GM19372 (cell line): ENCODE results near the gene NFKB2.
A peak's percentile ranks its signal among the peaks of the same experiment; 100 is the strongest.

ENCODE experiments used
- ATAC-seq: cut with Tn5 transposase; IDR thresholded peaks from one replicate; pipeline ENCODE4 v1.9.1; 2021; ENCODE audit warnings: mild to moderate bottlenecking, low read depth, moderate library complexity; ENCODE audit not compliant: unreplicated experiment

Gene NFKB2

DNA sequence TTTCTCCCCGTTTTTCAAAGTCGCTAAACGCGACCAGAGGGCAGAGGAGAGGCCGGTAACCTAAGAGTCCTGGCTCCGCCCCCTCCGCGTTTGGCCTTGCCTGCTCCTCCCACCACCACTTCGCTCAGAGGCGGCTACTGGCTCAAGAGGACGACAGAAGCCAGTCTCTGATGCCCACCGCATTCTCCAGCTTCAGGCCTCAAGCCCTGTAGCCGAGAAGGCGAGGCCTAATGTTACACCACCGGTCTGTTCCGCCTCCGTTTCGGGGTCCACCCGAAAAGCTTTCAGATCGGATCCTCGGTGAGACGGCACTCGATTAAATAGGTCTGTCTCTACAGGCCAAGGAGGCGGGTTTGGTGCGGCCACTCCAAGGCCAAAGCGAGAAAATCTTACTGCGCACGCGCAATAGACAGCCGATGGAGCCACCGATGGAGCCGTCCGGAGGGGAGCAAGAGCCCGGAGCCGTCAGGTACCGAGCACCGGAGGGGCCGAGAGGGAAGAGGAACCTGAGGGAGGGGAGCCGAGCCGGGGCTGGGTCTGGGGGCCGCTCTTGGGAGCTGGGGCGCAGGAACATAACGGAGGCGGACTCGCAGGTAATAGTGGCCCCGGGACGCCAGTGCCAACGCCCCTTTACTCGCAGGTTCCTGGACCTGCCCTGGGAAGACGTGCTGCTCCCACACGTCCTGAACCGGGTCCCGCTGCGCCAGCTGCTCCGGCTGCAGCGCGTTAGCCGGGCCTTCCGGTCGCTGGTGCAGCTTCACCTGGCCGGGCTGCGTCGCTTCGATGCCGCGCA, 25.4 kb downstream of the NFKB2 start, which contains the start of gene FBXL15:
FBXL15 (plus strand) TSS at position 123 of the 793 bp plus-strand sequence; CDS start at position 417, 294 bp downstream.
- peak; percentile 71 for ATAC-seq

DNA sequence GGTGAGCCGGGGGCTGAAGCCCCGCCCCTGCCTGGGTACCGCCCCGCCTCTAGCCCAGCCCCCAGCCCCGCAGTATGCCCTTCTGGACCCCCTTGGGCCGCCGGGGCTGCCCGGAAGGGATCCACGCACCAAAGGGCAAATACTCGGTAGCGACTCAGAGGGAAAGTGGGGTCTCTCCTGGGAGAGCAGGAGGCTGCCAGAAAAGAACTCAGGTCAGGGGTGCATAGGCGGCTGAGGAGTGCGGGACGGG, 25.9 kb downstream of the NFKB2 start:
- ATAC-seq = peak; percentile 3

DNA sequence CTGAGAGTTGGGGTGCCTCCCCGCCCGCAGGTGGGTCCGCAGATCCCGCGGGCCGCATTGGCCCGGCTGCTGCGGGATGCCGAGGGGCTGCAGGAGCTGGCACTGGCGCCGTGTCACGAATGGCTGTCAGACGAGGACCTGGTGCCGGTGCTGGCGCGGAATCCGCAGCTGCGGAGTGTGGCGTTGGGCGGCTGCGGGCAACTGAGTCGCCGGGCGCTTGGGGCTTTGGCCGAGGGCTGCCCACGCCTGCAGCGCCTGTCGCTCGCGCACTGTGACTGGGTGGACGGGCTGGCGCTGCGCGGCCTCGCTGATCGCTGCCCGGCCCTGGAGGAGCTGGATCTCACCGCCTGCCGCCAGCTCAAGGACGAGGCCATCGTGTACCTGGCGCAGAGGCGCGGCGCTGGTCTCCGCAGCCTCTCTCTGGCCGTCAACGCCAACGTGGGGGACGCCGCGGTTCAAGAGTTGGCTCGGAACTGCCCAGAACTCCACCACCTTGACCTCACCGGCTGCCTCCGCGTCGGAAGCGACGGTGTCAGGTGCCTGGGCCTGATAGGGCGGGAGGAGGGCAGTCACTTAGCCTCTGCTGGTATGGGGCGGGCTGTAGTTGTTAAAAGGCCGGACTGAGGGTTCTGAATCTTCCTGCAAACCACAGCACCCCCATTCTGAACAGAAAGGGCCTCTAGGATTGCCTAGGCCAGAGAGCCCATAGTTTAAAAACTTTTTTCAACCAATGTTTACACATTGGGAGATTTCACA, 26.4 kb downstream of the NFKB2 start:
- no peak for ATAC-seq

DNA sequence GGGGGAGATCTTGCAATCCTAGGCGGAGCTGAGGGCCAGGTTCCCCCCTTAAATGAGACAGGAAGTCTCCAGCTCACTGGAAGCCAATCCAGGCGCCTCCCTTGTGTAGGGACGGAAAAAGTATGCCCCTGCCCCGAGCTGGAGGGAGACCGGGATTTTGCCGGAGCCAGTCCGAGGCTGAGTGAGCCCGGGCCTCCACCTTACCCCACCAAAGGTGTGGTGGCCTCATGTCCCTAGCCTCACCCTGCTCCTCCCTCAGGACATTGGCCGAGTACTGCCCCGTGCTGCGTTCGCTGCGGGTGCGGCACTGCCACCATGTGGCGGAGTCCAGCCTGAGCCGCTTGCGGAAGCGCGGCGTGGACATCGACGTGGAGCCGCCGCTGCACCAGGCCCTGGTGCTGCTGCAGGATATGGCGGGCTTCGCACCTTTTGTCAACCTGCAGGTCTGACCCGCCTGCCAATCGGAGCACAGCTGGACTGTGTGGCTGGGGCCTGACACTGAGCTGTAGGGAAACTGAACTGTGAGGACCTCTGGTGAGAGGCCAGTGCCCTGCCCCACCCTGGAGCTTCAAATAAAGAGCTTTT, 27.1 kb downstream of the NFKB2 start:
- no peak for ATAC-seq

DNA sequence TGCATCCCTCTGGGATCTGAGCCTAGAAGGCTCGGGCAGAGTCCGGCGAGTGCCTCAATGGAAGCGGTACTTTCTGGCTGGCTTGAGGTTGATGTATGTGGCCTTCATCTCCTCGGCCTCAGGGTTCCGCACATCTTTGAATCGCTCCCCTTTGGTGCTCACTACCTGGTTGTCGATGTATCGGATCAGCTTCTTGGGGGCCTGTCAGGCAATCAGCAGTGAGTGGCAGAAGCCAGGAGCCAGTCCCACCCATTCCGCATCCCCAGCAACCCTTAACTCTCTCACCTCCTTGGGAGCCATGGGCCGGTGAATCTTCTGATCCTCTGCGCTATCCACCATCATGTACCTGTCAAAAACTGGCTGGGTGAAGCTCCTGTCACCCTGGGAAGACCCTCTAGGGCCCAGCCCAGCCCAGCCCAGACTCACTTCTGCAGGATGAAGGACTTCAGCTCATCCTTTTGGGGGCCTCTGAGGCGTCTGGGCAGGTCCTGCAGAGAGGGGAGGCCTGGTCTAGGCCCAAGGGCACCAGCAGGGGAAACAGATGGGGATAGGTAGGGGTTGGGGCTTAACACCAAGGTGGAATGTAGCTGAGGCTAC, 28.0 kb downstream of the NFKB2 start:
- no peak for ATAC-seq

DNA sequence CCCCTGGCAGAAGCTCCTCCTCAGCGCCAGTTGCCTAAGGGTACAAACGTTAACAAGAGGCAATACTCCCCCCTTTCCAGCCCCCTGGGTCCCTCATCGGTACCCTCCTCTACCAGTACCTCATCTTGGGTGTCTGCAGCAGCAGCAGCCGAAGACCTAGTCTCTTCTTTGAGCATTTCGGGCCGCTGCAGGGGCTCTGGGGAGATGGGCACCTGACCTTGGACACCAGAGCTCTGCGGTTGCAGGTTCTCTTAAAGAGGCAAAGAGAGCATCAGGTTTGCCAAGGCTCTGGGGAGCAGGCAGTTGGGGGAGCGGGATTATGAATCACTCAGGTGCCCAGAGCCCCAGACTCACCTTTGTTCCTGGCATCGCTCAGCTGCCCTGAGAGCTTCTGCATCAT, 28.6 kb downstream of the NFKB2 start:
- no peak for ATAC-seq

DNA sequence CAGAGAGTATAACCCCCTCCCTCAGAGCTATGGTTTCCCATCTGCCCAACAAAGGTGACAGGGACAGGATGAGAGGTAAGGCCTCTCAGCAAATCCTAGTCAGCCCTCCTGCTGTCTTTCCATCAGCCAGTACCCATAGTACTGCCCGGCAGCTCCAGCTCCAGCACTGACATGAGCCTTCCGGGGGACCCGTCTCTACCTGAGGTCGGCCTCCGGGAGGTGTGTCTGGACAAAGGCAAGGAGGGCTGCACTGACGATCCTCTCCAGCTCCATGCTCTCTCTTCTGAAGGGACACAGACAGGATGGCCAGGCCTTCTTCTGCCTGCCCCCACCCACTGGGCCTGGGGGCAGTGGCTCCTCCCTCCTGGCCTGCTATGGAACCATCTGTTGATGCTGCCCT, 29.4 kb downstream of the NFKB2 start:
- no peak for ATAC-seq

DNA sequence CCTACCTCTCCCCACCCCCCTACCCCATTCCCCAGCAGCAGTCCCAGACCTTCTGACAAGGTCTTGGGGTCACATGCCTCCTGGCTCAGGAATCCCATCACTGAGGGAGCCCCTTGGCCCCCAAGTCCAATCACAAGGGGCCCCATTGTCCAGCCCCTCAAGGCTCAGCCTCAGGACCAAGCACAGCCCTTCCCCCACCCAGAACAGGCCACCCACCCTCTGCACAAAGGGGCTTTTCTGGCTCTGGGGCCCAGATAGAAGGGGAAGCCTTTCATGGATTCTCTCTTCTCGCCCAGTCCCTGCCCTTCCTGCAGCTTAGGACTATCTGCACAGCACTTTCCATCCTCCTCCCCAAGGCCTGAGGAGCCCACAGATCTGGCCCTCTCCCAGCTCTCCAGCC, 29.9 kb downstream of the NFKB2 start:
- no peak for ATAC-seq

DNA sequence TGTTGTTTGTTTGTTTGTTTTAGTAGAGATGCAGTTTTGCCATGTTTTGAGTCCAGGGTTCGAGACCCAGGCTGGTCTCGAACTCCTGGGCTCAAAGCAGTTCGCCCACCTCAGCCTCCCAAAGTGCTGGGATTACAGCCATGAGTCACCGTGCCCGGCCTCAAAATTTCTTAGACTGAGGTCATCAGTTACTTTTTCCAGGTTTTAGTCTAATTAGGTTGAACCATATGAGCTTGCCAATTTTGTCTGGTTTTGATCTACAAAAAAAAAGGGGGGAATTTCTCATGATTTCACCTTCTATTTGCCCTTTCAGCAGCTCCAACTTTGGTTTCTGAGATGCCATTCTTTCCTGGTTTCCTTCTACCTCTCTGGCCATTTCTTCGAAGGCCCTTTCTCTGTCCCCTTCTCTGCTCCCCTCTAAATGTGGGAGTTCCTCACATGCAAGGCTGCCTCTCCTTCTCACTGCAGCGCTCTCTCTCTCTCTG, 31.3 kb downstream of the NFKB2 start:
- no peak for ATAC-seq

DNA sequence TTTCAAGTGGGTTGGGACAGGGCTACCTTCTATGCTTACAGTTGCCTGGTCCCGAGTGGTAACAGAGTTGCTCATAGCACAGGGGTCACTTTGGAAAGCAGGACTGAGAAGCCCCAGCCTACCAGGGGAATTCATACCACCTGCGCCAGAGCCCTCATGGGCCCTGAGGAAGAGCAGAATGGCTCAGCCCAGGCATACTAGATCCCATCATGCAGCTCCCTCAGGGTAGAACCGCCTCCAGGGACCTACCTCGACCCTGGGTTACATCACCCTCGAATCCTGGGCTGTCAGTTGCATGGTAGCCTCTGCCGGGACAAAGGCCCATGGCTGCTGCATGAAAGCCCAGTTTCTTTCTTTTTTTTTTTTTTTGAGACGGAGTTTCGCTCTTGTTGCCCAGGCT, 34.0 kb downstream of the NFKB2 start:
- ATAC-seq = no peak

DNA sequence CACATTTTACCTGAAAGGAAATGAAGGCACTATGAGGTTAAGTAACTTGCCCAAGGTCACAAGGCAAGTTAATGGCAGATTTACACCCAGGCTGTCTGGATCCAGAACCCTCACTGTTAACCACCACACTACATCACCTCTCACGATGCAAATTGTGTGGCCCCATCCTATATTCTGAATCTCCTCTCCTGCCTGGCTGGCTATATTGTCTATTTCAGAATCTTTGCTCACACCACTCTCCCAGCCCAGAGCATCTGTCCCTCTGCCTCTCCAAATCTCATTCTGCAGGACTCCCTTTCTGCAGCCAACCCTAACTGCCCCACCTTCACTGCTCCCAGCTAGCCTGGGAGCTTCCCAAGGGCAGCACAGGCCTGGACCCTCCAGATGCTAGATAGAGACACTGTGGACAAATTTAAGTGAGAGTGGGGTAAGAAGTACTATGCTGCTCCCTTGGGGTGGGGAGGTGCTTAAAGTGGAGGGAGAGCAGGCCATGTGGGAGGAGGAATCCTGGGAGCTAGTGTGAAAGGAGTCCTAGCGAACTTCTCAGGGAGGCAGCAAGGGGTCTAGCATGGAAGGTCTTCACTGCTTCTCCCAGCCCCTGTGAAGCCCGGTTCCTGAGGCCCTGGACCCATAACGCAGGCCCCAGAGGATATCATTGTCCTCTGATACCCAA, 36.1 kb downstream of the NFKB2 start:
- no peak for ATAC-seq

DNA sequence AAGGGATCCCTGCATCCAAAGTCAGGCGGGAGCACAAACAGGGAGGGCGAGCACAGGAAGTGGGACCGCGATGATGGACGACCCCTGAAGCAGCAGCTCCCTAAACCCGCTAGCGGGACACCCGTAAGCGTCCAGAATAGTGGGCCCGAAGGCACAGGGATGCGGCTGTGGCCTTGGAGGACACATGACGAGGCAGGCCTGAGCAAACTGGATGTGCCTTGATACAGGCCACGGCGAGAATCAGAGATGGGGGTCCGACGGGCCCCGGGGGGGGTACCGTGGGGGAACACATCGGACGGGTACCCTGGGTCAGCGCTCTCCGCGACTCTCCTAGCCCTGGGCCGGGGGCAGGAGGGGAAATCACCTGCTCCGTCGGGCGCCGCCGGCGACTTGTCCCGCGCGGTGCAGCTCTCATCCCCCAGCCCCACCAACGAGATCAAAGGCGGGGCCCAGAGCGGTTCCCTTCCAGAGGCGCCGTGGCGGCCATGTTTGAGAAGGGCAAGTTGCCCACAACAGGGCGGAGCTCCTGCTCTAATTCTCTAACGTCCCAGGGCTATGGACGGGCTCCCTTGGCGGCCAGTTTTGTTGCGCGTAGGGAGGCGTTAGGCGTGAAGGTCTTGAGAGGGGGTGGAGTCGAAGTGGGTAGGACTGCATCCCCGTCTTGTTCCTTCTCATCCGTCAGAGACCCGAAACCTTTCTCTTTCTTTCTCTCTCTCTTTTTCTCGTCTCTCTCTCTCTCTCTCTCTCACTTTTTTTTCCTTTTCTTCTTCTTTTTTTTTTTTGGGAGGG, 36.9 kb downstream of the NFKB2 start, which contains the start of gene CUEDC2:
CUEDC2 (minus strand) TSS at position 413 of the 789 bp plus-strand sequence. CDS start 7,386 bp downstream, outside the sequence.
- peak; percentile 84 for ATAC-seq

DNA sequence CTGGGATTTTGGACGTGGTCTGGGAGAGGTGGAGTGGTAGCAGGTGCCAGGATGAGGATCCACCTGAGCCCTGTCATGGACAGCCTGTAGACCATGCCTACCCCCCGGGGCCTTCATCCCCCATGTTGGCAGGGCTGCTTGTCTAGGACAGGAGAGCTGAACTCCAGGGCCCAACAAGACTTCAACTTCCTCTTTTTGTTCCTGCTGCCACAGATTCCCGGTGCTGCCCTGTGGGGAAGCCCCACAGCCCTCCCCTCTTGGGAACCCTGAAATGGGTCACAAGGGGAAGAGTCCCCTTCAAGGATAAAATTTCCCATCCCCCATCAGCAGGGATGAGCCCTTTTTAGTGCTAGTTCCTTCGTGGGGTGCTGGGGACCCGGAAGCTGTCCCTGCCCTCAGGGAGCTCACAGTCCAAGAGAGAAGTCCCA, 38.1 kb downstream of the NFKB2 start:
- no peak for ATAC-seq

DNA sequence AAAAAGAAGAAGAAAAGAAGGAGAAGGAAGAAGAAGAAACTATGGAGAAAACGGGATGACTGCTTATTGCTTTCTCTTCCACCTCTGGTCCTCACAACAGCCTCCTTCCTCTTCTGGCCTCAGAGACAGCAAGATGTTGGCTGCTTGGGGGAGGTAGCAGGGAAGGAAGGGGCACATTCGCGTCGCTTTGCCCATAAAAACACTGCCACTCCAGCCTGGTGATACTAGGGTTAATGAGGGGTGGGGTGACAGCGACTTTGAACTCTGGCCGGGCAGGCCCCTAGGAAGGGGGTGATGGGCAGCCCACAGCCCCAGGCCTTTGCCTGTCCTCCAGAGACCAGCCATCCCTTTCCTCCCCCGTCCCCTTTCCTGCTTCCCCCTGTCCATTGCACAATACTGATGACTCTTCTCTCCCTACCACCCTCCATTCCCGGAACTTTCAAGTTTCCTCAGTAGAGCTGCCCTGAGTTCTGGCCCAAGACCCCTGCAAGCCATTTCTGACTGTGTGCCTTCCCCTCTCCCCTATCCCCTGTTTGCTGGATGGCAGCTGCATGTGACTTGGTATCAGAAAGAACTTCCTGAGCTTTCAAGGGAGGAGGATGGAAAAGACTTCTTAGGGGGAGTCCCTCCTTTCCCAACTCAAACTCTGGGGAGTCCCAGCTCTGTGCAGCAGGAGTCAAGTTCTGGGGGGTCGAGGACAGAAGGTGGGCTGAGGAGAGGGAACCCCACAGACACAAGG, 39.1 kb downstream of the NFKB2 start:
- ATAC-seq = no peak

DNA sequence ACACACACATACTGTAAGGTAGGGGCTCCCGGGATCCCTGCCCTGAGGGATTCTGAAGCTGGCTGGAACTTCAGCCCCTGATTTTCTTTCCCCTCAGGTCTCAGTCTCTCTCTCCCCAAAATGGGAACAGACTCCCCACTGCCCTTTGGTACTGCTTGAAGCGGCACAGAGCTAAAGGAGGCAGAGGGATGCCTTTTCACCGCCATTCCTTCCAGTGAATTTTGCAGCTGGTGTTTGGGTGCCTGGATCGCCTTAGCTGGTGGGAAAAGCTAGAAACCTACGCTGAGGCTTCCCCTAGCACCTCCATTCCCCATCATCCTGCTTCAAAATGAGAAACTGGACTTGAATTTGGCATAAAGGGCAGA, 39.6 kb downstream of the NFKB2 start:
- no peak for ATAC-seq

DNA sequence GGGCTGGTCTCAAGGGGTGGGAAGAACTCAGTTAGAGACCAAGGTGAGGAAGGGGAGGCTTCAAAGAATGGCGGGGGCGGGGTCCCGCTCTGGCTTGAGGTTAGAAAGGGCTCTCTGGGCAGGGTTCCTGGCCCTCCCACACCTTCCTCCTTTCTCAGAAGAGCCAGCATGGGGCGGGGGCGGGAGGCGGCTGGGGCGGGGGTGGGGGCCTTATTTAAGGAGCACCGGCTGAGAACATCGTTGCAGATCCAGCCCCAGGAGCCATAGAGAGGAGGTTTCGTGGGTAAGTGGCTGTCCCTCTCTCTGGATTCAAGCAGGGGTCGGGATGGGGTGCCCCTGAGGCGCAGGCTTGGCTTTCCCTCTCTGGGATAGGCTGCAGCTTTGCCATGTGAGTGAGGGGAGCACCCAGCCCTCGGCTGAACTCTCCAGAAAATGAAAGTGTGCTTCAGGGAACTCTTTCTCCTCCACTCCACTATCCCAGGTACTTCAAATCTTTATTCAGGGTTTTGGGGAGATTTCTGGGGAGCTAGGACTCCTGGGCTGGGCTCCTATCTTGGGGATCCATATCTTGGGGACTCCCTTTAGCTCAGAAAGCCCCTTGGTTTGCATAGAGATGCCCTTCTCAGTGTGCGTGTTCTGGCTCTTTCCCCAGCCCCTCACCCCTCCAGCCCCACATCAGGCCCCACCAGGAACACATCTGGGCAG, 40.2 kb downstream of the NFKB2 start:
- ATAC-seq = no peak

DNA sequence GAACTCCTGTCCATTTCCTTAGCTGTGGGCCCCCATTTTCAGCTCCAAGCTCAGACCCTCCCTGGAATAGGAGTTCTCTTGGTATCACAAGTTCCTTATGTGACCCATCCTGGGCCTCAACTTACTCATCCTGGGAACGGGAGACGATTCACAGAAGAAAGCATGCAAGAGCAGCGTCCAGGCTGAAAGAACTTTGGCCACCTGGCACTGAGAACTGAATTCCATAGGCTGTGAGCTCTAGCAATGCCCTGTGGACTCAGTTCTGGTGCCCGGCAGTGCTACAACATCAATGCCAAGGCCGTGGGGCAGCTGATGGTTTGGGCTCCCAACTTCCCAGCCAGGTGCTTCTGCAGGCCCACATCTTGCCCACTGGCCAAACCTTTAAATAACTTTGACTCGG, 40.8 kb downstream of the NFKB2 start:
- no peak for ATAC-seq

DNA sequence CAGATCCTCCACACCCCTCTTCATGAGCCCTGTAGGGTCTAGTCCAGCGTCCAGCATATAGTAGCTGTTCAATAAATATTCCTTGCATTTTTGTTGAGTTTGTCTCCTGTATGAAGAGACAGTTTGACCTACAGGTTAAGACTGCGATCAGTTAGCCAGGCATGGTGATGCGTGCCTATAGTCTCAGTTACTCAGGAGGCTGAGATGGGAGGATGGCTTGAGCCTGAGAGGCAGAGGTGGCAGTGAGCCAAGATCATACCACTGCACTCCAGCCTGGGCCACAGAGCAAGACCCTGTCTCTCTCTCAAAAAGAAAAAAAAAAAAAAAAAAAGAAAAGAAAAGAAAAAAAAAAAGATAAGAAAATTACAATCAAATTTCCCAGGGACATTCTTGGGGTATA, 42.0 kb downstream of the NFKB2 start:
- no peak for ATAC-seq

DNA sequence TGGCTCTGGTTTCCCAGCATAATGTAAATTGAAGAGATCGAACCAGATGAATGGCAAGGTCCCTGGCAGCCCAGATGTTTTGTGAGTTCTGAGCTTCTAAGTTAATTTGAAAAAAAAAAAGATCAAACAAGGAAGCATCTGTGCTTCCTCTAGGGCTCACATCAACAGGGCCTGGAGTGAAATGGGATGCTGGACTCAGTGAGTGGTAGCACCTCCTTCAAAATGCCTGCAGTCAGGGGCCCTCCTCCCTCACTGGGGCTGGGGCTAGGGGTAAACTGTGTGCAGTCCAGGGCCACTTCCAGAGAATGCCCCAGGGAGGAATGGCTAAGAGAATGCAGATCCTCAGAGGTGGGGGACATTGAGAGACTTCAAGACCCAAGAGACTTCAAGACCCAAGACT, 42.9 kb downstream of the NFKB2 start:
- ATAC-seq = no peak
